Astrocyte (in vitro differentiated cells and primary cell): ENCODE measurements around the gene ARSG. TPM values are rescaled to one million over a fixed set of nuclear protein-coding genes. Genes with fewer than 3 reads are reported as not detected.

Experiments used
- DNase-seq: peaks from one replicate; pipeline ENCODE4 v3.0.0-alpha.2; 2010; ENCODE audit warnings: low read depth
- FAIRE-seq: peaks from 2 replicates; lab custom pipeline; 2011; peaks lifted over from hg19 to GRCh38; lab: Jason Lieb, UNC
- H2AFZ ChIP-seq: 2 replicates; pipeline ENCODE4 v1.6.0; 2012; ENCODE audit warnings: low read depth, low read length, inconsistent platforms
- H3K27ac ChIP-seq: 2 replicates; pipeline ENCODE4 v1.5.1; 2011; ENCODE audit warnings: low read depth, low read length, inconsistent platforms
- H3K27me3 ChIP-seq: 2 replicates; pipeline ENCODE4 v1.6.0; 2011; ENCODE audit warnings: low read length, inconsistent platforms; ENCODE audit not compliant: insufficient read depth
- H3K36me3 ChIP-seq: 2 replicates; pipeline ENCODE4 v1.5.1; 2011; ENCODE audit warnings: low read length, inconsistent platforms; ENCODE audit not compliant: insufficient read depth
- H3K4me1 ChIP-seq: 2 replicates; pipeline ENCODE4 v1.5.1; 2011; ENCODE audit warnings: low read length, inconsistent platforms; ENCODE audit not compliant: insufficient read depth
- H3K4me2 ChIP-seq: 2 replicates; pipeline ENCODE4 v1.6.0; 2012; ENCODE audit warnings: low read length, inconsistent platforms
- H3K4me3 ChIP-seq: 2 replicates; pipeline ENCODE4 v1.5.1; 2011; ENCODE audit warnings: low read depth, mild to moderate bottlenecking, low read length, inconsistent platforms; ENCODE audit not compliant: insufficient read depth
- H3K79me2 ChIP-seq: 2 replicates; pipeline ENCODE4 v1.6.0; 2012; ENCODE audit warnings: mild to moderate bottlenecking, low read length, inconsistent platforms; ENCODE audit not compliant: insufficient read depth
- H3K9ac ChIP-seq: 2 replicates; pipeline ENCODE4 v1.6.0; 2012; ENCODE audit warnings: mild to moderate bottlenecking, low read length, inconsistent platforms
- H3K9me3 ChIP-seq: 2 replicates; pipeline ENCODE4 v1.5.1; 2012; ENCODE audit warnings: low read depth, mild to moderate bottlenecking, low read length, inconsistent platforms; ENCODE audit not compliant: insufficient read depth
- H4K20me1 ChIP-seq: 2 replicates; pipeline ENCODE4 v1.6.0; 2012; ENCODE audit warnings: low read length, inconsistent platforms; ENCODE audit not compliant: insufficient read depth
- H3K27ac Mint-ChIP-seq: one replicate; pipeline ENCODE4 v1.8.0; 2021; ENCODE audit warnings: mild to moderate bottlenecking, mixed read lengths; ENCODE audit not compliant: unreplicated experiment
- H3K27me3 Mint-ChIP-seq: one replicate; pipeline ENCODE4 v1.8.0; 2021; ENCODE audit warnings: low read depth, mixed read lengths; ENCODE audit not compliant: unreplicated experiment
- H3K36me3 Mint-ChIP-seq: one replicate; pipeline ENCODE4 v1.8.0; 2021; ENCODE audit warnings: low read depth, mixed read lengths; ENCODE audit not compliant: unreplicated experiment
- H3K4me1 Mint-ChIP-seq: one replicate; pipeline ENCODE4 v1.8.0; 2021; ENCODE audit warnings: low read depth, mixed read lengths; ENCODE audit not compliant: unreplicated experiment
- H3K4me3 Mint-ChIP-seq: one replicate; pipeline ENCODE4 v1.8.0; 2021; ENCODE audit warnings: mild to moderate bottlenecking, moderate library complexity, mixed read lengths; ENCODE audit not compliant: unreplicated experiment
- H3K9me3 Mint-ChIP-seq: one replicate; pipeline ENCODE4 v1.8.0; 2021; ENCODE audit warnings: mild to moderate bottlenecking, mixed read lengths; ENCODE audit not compliant: unreplicated experiment
- CTCF ChIP-seq: IDR thresholded peaks from 2 replicates; pipeline ENCODE4 v1.5.1; 2011; ENCODE audit warnings: low read depth, mild to moderate bottlenecking, inconsistent platforms, low read length, moderate library complexity; ENCODE audit not compliant: insufficient read depth
- EZH2 ChIP-seq: IDR thresholded peaks from 2 replicates; pipeline ENCODE4 v1.6.1; 2012; ENCODE audit warnings: mild to moderate bottlenecking, low read length, inconsistent platforms; ENCODE audit not compliant: insufficient read depth
- total RNA-seq: library from RNA; stranded (reverse); gene quantifications from 2 replicates; pipeline ENCODE4 v1.2.1, GENCODE V29; 2021

Gene ARSG
- total RNA-seq, 1 donor from 2014 or later, result 2.6 TPM

- H3K36me3 ChIP-seq, result no peaks in the 10 kb centered on the region
- no peaks in the 10 kb centered on the region for H3K27me3 ChIP-seq
- no peaks in the 10 kb centered on the region for H3K79me2 ChIP-seq
- peaks cover 8% of the 10 kb centered on the region for H3K4me1 Mint-ChIP-seq
- no peak for TF ChIP-seq EZH2
- TF ChIP-seq CTCF, result no peak
- H3K27ac ChIP-seq, result no peak overlapping the region
- peaks cover 3% of the 10 kb centered on the region for H3K27me3 Mint-ChIP-seq
- peaks cover 3% of the 10 kb centered on the region for H3K9me3 Mint-ChIP-seq
- peaks cover 14% of the 10 kb centered on the region for H3K4me1 ChIP-seq
- no peak overlapping the region for H3K4me3 Mint-ChIP-seq
- H3K36me3 Mint-ChIP-seq, result no peaks in the 10 kb centered on the region
- H3K9ac ChIP-seq, result no peak overlapping the region
- DNase-seq (no peak), FAIRE-seq (no peak)
- no peak overlapping the region for H3K4me2 ChIP-seq
- no peak overlapping the region for H2AFZ ChIP-seq
- no peaks in the 10 kb centered on the region for H4K20me1 ChIP-seq
- no peaks in the 10 kb centered on the region for H3K9me3 ChIP-seq
- H3K27ac Mint-ChIP-seq, result no peak overlapping the region
- H3K4me3 ChIP-seq, result no peak overlapping the region
Observed at GRCh38 chr17:68317458-68317857, 26.2 kb downstream of the ARSG start.

- Mint-ChIP-seq H3K27ac (no peak overlapping the region), H3K27me3 (peaks cover 3% of the 10 kb centered on the region), H3K4me1 (peaks cover 8% of the 10 kb centered on the region), H3K36me3 (no peaks in the 10 kb centered on the region), H3K9me3 (peaks cover 3% of the 10 kb centered on the region), H3K4me3 (no peak overlapping the region)
- no peaks in the 10 kb centered on the region for H3K9me3 ChIP-seq
- DNase-seq, result peak; percentile 62
- TF ChIP-seq CTCF (no peak), EZH2 (no peak)
- no peak overlapping the region for H3K4me3 ChIP-seq
- H4K20me1 ChIP-seq, result no peaks in the 10 kb centered on the region
- no peaks in the 10 kb centered on the region for H3K36me3 ChIP-seq
- peaks cover 10% of the 10 kb centered on the region for H3K4me1 ChIP-seq
- peak overlapping the region; percentile 16 for H3K27ac ChIP-seq
- H3K79me2 ChIP-seq, result no peaks in the 10 kb centered on the region
- no peaks in the 10 kb centered on the region for H3K27me3 ChIP-seq
- H3K9ac ChIP-seq, result no peak overlapping the region
- no peak for FAIRE-seq
- no peak overlapping the region for H2AFZ ChIP-seq
- peak overlapping the region; percentile 1 for H3K4me2 ChIP-seq
Observed at GRCh38 chr17:68318103-68318991, 27.1 kb downstream of the ARSG start.
